Measurements from ENCODE around the gene SNF8.
A peak's percentile ranks its signal among the peaks of the same experiment; 100 is the strongest.
"Not testable (repeated sequence)": the region's sequence is repeated elsewhere in the genome, so short reads cannot be mapped to it uniquely, and the experiment has no call there.

Gene SNF8

GRCh38 chr17:48944515-48945260, at the start of gene SNF8:
TSS of gene SNF8 (minus strand) at chr17:48944842. CDS start at chr17:48944734, 108 bp downstream.
- DNase-seq (ENCODE audit: low read depth): peak; percentile 64

GRCh38 chr17:48993951-48994350, 49.3 kb upstream of the SNF8 start:
- no peak for DNase-seq (ENCODE audit: low read depth)

GRCh38 chr17:48993305-48993704, 48.7 kb upstream of the SNF8 start:
- DNase-seq (ENCODE audit: low read depth): no peak

GRCh38 chr17:48992444-48992843, 47.8 kb upstream of the SNF8 start:
- DNase-seq (ENCODE audit: low read depth): no peak

GRCh38 chr17:48990882-48991357, 46.3 kb upstream of the SNF8 start:
- no peak for DNase-seq (ENCODE audit: low read depth)

- DNase-seq (ENCODE audit: low read depth): no peak
Measured at GRCh38 chr17:48989100-48989499, 44.5 kb upstream of the SNF8 start.

GRCh38 chr17:48985436-48986245, 41.0 kb upstream of the SNF8 start:
- no peak for DNase-seq (ENCODE audit: low read depth)

- DNase-seq (ENCODE audit: low read depth): no peak
Measured at GRCh38 chr17:48981927-48982539, 37.4 kb upstream of the SNF8 start.

- no peak for DNase-seq (ENCODE audit: low read depth)
Measured at GRCh38 chr17:48973806-48974205, 29.2 kb upstream of the SNF8 start.

GRCh38 chr17:48972749-48973097, 28.1 kb upstream of the SNF8 start:
- no peak for DNase-seq (ENCODE audit: low read depth)

GRCh38 chr17:48970865-48971687, 26.4 kb upstream of the SNF8 start:
- no peak for DNase-seq (ENCODE audit: low read depth)

GRCh38 chr17:48970224-48970623, 25.6 kb upstream of the SNF8 start:
- DNase-seq (ENCODE audit: low read depth): no peak

GRCh38 chr17:48961516-48962233, 17.0 kb upstream of the SNF8 start:
- no peak for DNase-seq (ENCODE audit: low read depth)

- DNase-seq (ENCODE audit: low read depth): no peak
Measured at GRCh38 chr17:48960834-48961515, 16.3 kb upstream of the SNF8 start.

GRCh38 chr17:48954300-48954755, 9.7 kb upstream of the SNF8 start:
- no peak for DNase-seq (ENCODE audit: low read depth)

GRCh38 chr17:48952904-48953303, 8.3 kb upstream of the SNF8 start:
- no peak for DNase-seq (ENCODE audit: low read depth)

GRCh38 chr17:48951572-48951971, 6.9 kb upstream of the SNF8 start:
- no peak for DNase-seq (ENCODE audit: low read depth)

GRCh38 chr17:48945261-48945651, 614 bp upstream of the SNF8 start:
- not testable (repeated sequence) for DNase-seq (ENCODE audit: low read depth)

- no peak for DNase-seq (ENCODE audit: low read depth)
Measured at GRCh38 chr17:48933035-48933434, 11.6 kb downstream of the SNF8 start.

- DNase-seq (ENCODE audit: low read depth): no peak
Measured at GRCh38 chr17:48930435-48930873, 14.2 kb downstream of the SNF8 start.

- no peak for DNase-seq (ENCODE audit: low read depth)
Measured at GRCh38 chr17:48929812-48930165, 14.9 kb downstream of the SNF8 start.

Measured in HS-5 (cell line).